HPDE6-E6E7 (cell line): ENCODE data around the gene TVP23C.
"Not testable (repeated sequence)": the region's sequence is repeated elsewhere in the genome, so short reads cannot be mapped to it uniquely, and the experiment has no call there.

Source experiments
- DNase-seq: peaks from one replicate; pipeline ENCODE4 v3.0.0; 2011; ENCODE audit warnings: missing footprints; ENCODE audit errors: extremely low spot score

TVP23C gene

GRCh38 chr17:15563375-15563857 is at the start of gene TVP23C:
Gene TVP23C (minus strand): TSS chr17:15563483. CDS start chr17:15563448, 35 bp downstream.
- DNase-seq: peak; percentile 21

GRCh38 chr17:15592960-15593359 is 29.7 kb upstream of the TVP23C start:
- DNase-seq: not testable (repeated sequence)

GRCh38 chr17:15591986-15592385 is 28.7 kb upstream of the TVP23C start:
- DNase-seq: not testable (repeated sequence)

- not testable (repeated sequence) for DNase-seq
Measured at GRCh38 chr17:15590844-15591243, 27.6 kb upstream of the TVP23C start.

- not testable (repeated sequence) for DNase-seq
Measured at GRCh38 chr17:15589544-15590536, 26.6 kb upstream of the TVP23C start.

- DNase-seq: not testable (repeated sequence)
Measured at GRCh38 chr17:15588017-15588416, 24.7 kb upstream of the TVP23C start.

- not testable (repeated sequence) for DNase-seq
Measured at GRCh38 chr17:15583313-15583712, 20.0 kb upstream of the TVP23C start.

GRCh38 chr17:15581462-15581861 is 18.2 kb upstream of the TVP23C start:
- not testable (repeated sequence) for DNase-seq

GRCh38 chr17:15576848-15577247 is 13.6 kb upstream of the TVP23C start:
- not testable (repeated sequence) for DNase-seq

- not testable (repeated sequence) for DNase-seq
Measured at GRCh38 chr17:15574660-15575059, 11.4 kb upstream of the TVP23C start.

- not testable (repeated sequence) for DNase-seq
Measured at GRCh38 chr17:15573870-15574269, 10.6 kb upstream of the TVP23C start.

- not testable (repeated sequence) for DNase-seq
Measured at GRCh38 chr17:15562613-15563374, 489 bp downstream of the TVP23C start.

GRCh38 chr17:15561439-15561838 is 1.8 kb downstream of the TVP23C start:
- DNase-seq: not testable (repeated sequence)

- not testable (repeated sequence) for DNase-seq
Measured at GRCh38 chr17:15558403-15559105, 4.7 kb downstream of the TVP23C start.

- DNase-seq: not testable (repeated sequence)
Measured at GRCh38 chr17:15557334-15557832, 5.9 kb downstream of the TVP23C start.

- DNase-seq: not testable (repeated sequence)
Measured at GRCh38 chr17:15552932-15553331, 10.4 kb downstream of the TVP23C start.

GRCh38 chr17:15549552-15549951 is 13.7 kb downstream of the TVP23C start:
- DNase-seq: not testable (repeated sequence)

GRCh38 chr17:15546604-15547003 is 16.7 kb downstream of the TVP23C start:
- DNase-seq: not testable (repeated sequence)

- not testable (repeated sequence) for DNase-seq
Measured at GRCh38 chr17:15540371-15541219, 22.7 kb downstream of the TVP23C start.

- not testable (repeated sequence) for DNase-seq
Measured at GRCh38 chr17:15533122-15533521, 30.2 kb downstream of the TVP23C start.
